ENCODE measurements around the gene ACAT1. TPM values are rescaled to one million over a fixed set of nuclear protein-coding genes. Genes with fewer than 3 reads are reported as not detected.

The ACAT1 gene
- total RNA-seq = 10 to 100 TPM; 15.8 to 18.8 TPM
- 19.9 TPM for polyA plus RNA-seq (2013, experiment 1 of 2)
- 20.2 TPM for polyA plus RNA-seq (2013, experiment 2 of 2)
- long read RNA-seq, experiment 1, partial matches to known transcripts = 4 of 14 reads
- long read RNA-seq, experiment 1, other reads (novel, unspliced or antisense) = 9 of 14 reads
- long read RNA-seq, experiment 2, transcript ACAT1-201 (12 exons, 1,761 nt) = major isoform, 16 of 18 reads
- long read RNA-seq, experiment 2, partial matches to known transcripts = 0 of 18 reads
- long read RNA-seq, experiment 2, other reads (novel, unspliced or antisense) = 2 of 18 reads
- long read RNA-seq, experiment 3, transcript ACAT1-201 (12 exons, 1,761 nt) = major isoform, 132 of 148 reads
- long read RNA-seq, experiment 3, partial matches to known transcripts = 6 of 148 reads
- long read RNA-seq, experiment 3, other reads (novel, unspliced or antisense) = 10 of 148 reads
- long read RNA-seq, experiment 4, transcript ACAT1-201 (12 exons, 1,761 nt) = major isoform, 81 of 87 reads
- long read RNA-seq, experiment 4, partial matches to known transcripts = 2 of 87 reads
- long read RNA-seq, experiment 4, other reads (novel, unspliced or antisense) = 4 of 87 reads

DNA sequence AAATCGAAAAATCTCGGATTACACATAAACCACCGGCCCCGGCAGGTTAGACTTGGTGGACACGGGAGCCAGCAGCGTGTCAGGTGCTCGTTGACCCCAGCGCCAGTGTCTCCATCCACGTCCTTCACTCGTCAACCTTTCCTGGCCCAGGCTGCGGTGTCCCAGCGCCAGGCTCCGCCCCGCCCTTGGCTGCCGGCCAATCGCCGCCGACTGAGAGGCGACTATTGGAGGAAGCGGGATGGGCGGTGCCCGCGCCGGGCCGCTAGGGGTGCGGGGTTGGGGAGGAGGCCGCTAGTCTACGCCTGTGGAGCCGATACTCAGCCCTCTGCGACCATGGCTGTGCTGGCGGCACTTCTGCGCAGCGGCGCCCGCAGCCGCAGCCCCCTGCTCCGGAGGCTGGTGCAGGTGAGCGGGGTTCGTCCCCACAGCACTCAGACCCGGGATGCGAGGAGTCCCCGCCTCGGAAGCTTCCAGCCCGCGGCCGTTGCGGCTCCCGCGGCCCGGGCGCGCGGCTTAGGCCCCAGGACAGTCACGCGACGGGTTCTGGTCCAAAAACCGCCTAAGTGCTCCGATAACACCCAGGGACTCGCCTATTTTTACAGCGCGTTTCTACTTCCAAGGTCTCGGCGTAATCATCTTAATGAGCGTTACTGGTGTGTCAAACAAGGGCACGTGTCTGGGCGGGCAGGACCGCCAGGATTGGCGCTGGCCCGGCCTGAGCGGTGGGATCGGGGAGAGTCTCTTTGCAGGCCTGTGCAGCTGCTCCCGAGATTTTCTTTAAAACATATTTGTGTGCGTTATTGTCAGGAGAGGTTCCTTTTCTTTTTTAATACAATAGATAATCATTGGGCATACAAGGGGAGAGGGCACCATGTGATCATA is at the start of gene ACAT1:
ACAT1 (plus strand) TSS at position 294 of the 882 bp plus-strand sequence; CDS start at position 334, 40 bp downstream.
- TF ChIP-seq, protein P1, sequence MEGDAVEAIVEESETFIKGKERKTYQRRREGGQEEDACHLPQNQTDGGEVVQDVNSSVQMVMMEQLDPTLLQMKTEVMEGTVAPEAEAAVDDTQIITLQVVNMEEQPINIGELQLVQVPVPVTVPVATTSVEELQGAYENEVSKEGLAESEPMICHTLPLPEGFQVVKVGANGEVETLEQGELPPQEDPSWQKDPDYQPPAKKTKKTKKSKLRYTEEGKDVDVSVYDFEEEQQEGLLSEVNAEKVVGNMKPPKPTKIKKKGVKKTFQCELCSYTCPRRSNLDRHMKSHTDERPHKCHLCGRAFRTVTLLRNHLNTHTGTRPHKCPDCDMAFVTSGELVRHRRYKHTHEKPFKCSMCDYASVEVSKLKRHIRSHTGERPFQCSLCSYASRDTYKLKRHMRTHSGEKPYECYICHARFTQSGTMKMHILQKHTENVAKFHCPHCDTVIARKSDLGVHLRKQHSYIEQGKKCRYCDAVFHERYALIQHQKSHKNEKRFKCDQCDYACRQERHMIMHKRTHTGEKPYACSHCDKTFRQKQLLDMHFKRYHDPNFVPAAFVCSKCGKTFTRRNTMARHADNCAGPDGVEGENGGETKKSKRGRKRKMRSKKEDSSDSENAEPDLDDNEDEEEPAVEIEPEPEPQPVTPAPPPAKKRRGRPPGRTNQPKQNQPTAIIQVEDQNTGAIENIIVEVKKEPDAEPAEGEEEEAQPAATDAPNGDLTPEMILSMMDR (conservative IDR thresholded peaks at IDR 0.05) = peak; percentile 66
- Histone ChIP-seq H3K4me3 (ENCODE audit: low read length) (peak within 1 kb of the TSS; percentile 89), H3K36me3 (ENCODE audit: control insufficient read depth, insufficient read depth, low read length) (no peaks in the 10 kb centered on the region), H3K4me1 (ENCODE audit: control insufficient read depth, insufficient read depth, low read length) (no peaks in the 10 kb centered on the region), H3K9ac (ENCODE audit: extremely low read depth, low read length, poor library complexity, severe bottlenecking) (peak within 1 kb of the TSS; percentile 59), H3K27ac (ENCODE audit: low read depth, low read length) (peak within 1 kb of the TSS; percentile 30), H3K9me3 (ENCODE audit: control insufficient read depth, low read length) (no peaks in the 10 kb centered on the region), H3K27me3 (ENCODE audit: control insufficient read depth, insufficient read depth, low read length, poor library complexity, severe bottlenecking) (no peaks in the 10 kb centered on the region)
- H3K27ac Mint-ChIP-seq = peak within 1 kb of the TSS; percentile 69
- WGBS, 2 experiments (ENCODE audit: insufficient coverage in 1 of 2, insufficient read length in 1 of 2) = 1 to 3% methylated on average over 16 to 71 of the region's 73 CpGs
- H3K4me1 Mint-ChIP-seq = peaks cover 5% of the 10 kb centered on the region
- DNase-seq = peak; percentile 99
- no peaks in the 10 kb centered on the region for H3K9me3 Mint-ChIP-seq
- peaks cover 5% of the 10 kb centered on the region for H3K27me3 Mint-ChIP-seq (ENCODE audit: insufficient read depth)
- peaks cover 7% of the 10 kb centered on the region for H3K36me3 Mint-ChIP-seq (ENCODE audit: low read depth)
- H3K4me3 Mint-ChIP-seq = peak within 1 kb of the TSS; percentile 64

GRCh38 chr11:108084811-108085210 is 36.6 kb upstream of the ACAT1 start:
- H3K27ac ChIP-seq (ENCODE audit: low read depth, low read length) = no peak overlapping the region
- Mint-ChIP-seq H3K4me1 (no peaks in the 10 kb centered on the region), H3K27me3 (ENCODE audit: insufficient read depth) (no peaks in the 10 kb centered on the region), H3K27ac (no peak overlapping the region), H3K4me3 (no peak overlapping the region), H3K9me3 (no peaks in the 10 kb centered on the region), H3K36me3 (ENCODE audit: low read depth) (peaks cover 46% of the 10 kb centered on the region)
- no peak overlapping the region for H3K4me3 ChIP-seq (ENCODE audit: low read length)
- H3K36me3 ChIP-seq (ENCODE audit: control insufficient read depth, insufficient read depth, low read length) = peaks cover 39% of the 10 kb centered on the region
- H3K4me1 ChIP-seq (ENCODE audit: control insufficient read depth, insufficient read depth, low read length) = no peaks in the 10 kb centered on the region
- 100% methylated on average over 1 of the region's 1 CpG; no CpG with 5 or more reads in 1 of the 2 experiments for WGBS, 2 experiments (ENCODE audit: insufficient coverage in 1 of 2, insufficient read length in 1 of 2)
- no peaks in the 10 kb centered on the region for H3K9me3 ChIP-seq (ENCODE audit: control insufficient read depth, low read length)
- DNase-seq = no peak
- no peaks in the 10 kb centered on the region for H3K27me3 ChIP-seq (ENCODE audit: control insufficient read depth, insufficient read depth, low read length, poor library complexity, severe bottlenecking)
- no peak overlapping the region for H3K9ac ChIP-seq (ENCODE audit: extremely low read depth, low read length, poor library complexity, severe bottlenecking)
- TF ChIP-seq, protein P1 (conservative IDR thresholded peaks at IDR 0.05) = no peak

- TF ChIP-seq, protein P1 (conservative IDR thresholded peaks at IDR 0.05) = no peak
- H3K4me1 Mint-ChIP-seq = no peaks in the 10 kb centered on the region
- Histone ChIP-seq H3K4me1 (ENCODE audit: control insufficient read depth, insufficient read depth, low read length) (no peaks in the 10 kb centered on the region), H3K4me3 (ENCODE audit: low read length) (no peak overlapping the region), H3K9me3 (ENCODE audit: control insufficient read depth, low read length) (no peaks in the 10 kb centered on the region), H3K27me3 (ENCODE audit: control insufficient read depth, insufficient read depth, low read length, poor library complexity, severe bottlenecking) (no peaks in the 10 kb centered on the region), H3K36me3 (ENCODE audit: control insufficient read depth, insufficient read depth, low read length) (peaks cover 31% of the 10 kb centered on the region), H3K27ac (ENCODE audit: low read depth, low read length) (no peak overlapping the region), H3K9ac (ENCODE audit: extremely low read depth, low read length, poor library complexity, severe bottlenecking) (no peak overlapping the region)
- DNase-seq = no peak
- H3K4me3 Mint-ChIP-seq = no peak overlapping the region
- H3K27me3 Mint-ChIP-seq (ENCODE audit: insufficient read depth) = no peaks in the 10 kb centered on the region
- H3K36me3 Mint-ChIP-seq (ENCODE audit: low read depth) = peaks cover 39% of the 10 kb centered on the region
- H3K27ac Mint-ChIP-seq = no peak overlapping the region
- no CpG with 5 or more reads among the region's 2 CpGs for WGBS, 2 experiments (ENCODE audit: insufficient coverage in 1 of 2, insufficient read length in 1 of 2)
- no peaks in the 10 kb centered on the region for H3K9me3 Mint-ChIP-seq
These were observed 35.7 kb upstream of the ACAT1 start for GRCh38 chr11:108085672-108086071.
